Activated CD4-positive, alpha-beta memory T cell treated with anti-CD3 and anti-CD28 coated beads for 36 hours (primary cell): ENCODE measurements around the gene CHRNB1. TPM values are rescaled to one million over a fixed set of nuclear protein-coding genes. Genes with fewer than 3 reads are reported as not detected.
"Not testable (repeated sequence)": the region's sequence is repeated elsewhere in the genome, so short reads cannot be mapped to it uniquely, and the experiment has no call there.

ENCODE experiments used
- CTCF ChIA-PET: fragments of 350-600 bp; sonication (Branson Sonifier 250); formaldehyde crosslinking; loops from one replicate; lab custom pipeline; 2021; ENCODE audit warnings: antibody characterized with exemption, inconsistent platforms; lab: Charles Lee
- POLR2A ChIA-PET: fragments of 350-600 bp; sonication (Branson Sonifier 250); formaldehyde crosslinking; loops from one replicate; lab custom pipeline; 2021; ENCODE audit warnings: antibody characterized with exemption; lab: Charles Lee
- DNase-seq: peaks from one replicate; pipeline ENCODE4 v3.0.0-alpha.2; 2020
- H3K27ac Mint-ChIP-seq: one replicate; pipeline ENCODE4 v1.8.0; 2021; ENCODE audit warnings: mixed read lengths
- H3K27me3 Mint-ChIP-seq: one replicate; pipeline ENCODE4 v1.8.0; 2021; ENCODE audit warnings: mixed read lengths
- H3K36me3 Mint-ChIP-seq: one replicate; pipeline ENCODE4 v1.8.0; 2021; ENCODE audit warnings: mixed read lengths
- H3K4me1 Mint-ChIP-seq: one replicate; pipeline ENCODE4 v1.8.0; 2021; ENCODE audit warnings: low read depth, mixed read lengths
- H3K4me3 Mint-ChIP-seq: one replicate; pipeline ENCODE4 v1.8.0; 2021; ENCODE audit warnings: mild to moderate bottlenecking, mixed read lengths
- H3K9me3 Mint-ChIP-seq: one replicate; pipeline ENCODE4 v1.8.0; 2021; ENCODE audit warnings: mixed read lengths
- intact Hi-C: fragments of 100-400 bp; cut with micrococcal nuclease; formaldehyde crosslinking; loops from one replicate; pipeline ENCODE4 v1.15.1; 2023
- total RNA-seq, 2 experiments: library from RNA; stranded (reverse); gene quantifications; one replicate each; pipeline ENCODE4 v1.2.3, GENCODE V29; 2021

Gene CHRNB1
- total RNA-seq, 2 experiments from 2014 or later, result 7.7 to 8.5 TPM

GRCh38 chr17:7463372-7463846 is 18.5 kb downstream of the CHRNB1 start:
- Mint-ChIP-seq H3K27me3 (no peaks in the 10 kb centered on the region), H3K4me1 (peaks cover 2% of the 10 kb centered on the region), H3K36me3 (peaks cover 2% of the 10 kb centered on the region), H3K27ac (no peak overlapping the region), H3K4me3 (no peak overlapping the region), H3K9me3 (no peaks in the 10 kb centered on the region)
- ChIA-PET CTCF (interaction anchor here (1.7 kb wide), 1 partner anchor 26 kb away, joined by 8 read pairs; no protein-coding TSS in a partner anchor), POLR2A (no interaction called here)
- no peak for DNase-seq
- intact Hi-C loops, result no loop called here

- ChIA-PET CTCF (no interaction called here), POLR2A (no interaction called here)
- H3K27me3 Mint-ChIP-seq, result no peaks in the 10 kb centered on the region
- intact Hi-C loops, result no loop called here
- DNase-seq, result no peak
- H3K4me3 Mint-ChIP-seq, result no peak overlapping the region
- peaks cover 2% of the 10 kb centered on the region for H3K36me3 Mint-ChIP-seq
- H3K4me1 Mint-ChIP-seq, result peaks cover 2% of the 10 kb centered on the region
- H3K9me3 Mint-ChIP-seq, result no peaks in the 10 kb centered on the region
- no peak overlapping the region for H3K27ac Mint-ChIP-seq
These were observed 19.2 kb downstream of the CHRNB1 start for GRCh38 chr17:7464081-7464480.

- intact Hi-C loops, result no loop called here
- no peak overlapping the region for H3K4me3 Mint-ChIP-seq
- ChIA-PET CTCF (interaction anchor here (1.8 kb wide), 1 partner anchor 29 kb away, joined by 4 read pairs; no protein-coding TSS in a partner anchor), POLR2A (no interaction called here)
- H3K9me3 Mint-ChIP-seq, result no peaks in the 10 kb centered on the region
- peaks cover 2% of the 10 kb centered on the region for H3K36me3 Mint-ChIP-seq
- H3K27ac Mint-ChIP-seq, result peak overlapping the region; percentile 23
- H3K4me1 Mint-ChIP-seq, result peaks cover 2% of the 10 kb centered on the region
- no peak for DNase-seq
- H3K27me3 Mint-ChIP-seq, result no peaks in the 10 kb centered on the region
These were observed 20.9 kb downstream of the CHRNB1 start for GRCh38 chr17:7465597-7466275.

GRCh38 chr17:7466318-7466638 is 21.4 kb downstream of the CHRNB1 start:
- ChIA-PET POLR2A (interaction anchor here (1.3 kb wide), 1 partner anchor 19 kb away, joined by 3 read pairs; no protein-coding TSS in a partner anchor), CTCF (interaction anchor here (1.8 kb wide), 1 partner anchor 29 kb away, joined by 4 read pairs; no protein-coding TSS in a partner anchor)
- H3K4me3 Mint-ChIP-seq, result no peak overlapping the region
- H3K9me3 Mint-ChIP-seq, result no peaks in the 10 kb centered on the region
- no peak overlapping the region for H3K27ac Mint-ChIP-seq
- no peaks in the 10 kb centered on the region for H3K27me3 Mint-ChIP-seq
- H3K4me1 Mint-ChIP-seq, result peaks cover 4% of the 10 kb centered on the region
- no peak for DNase-seq
- peaks cover 2% of the 10 kb centered on the region for H3K36me3 Mint-ChIP-seq
- intact Hi-C loops, result no loop called here

DNA sequence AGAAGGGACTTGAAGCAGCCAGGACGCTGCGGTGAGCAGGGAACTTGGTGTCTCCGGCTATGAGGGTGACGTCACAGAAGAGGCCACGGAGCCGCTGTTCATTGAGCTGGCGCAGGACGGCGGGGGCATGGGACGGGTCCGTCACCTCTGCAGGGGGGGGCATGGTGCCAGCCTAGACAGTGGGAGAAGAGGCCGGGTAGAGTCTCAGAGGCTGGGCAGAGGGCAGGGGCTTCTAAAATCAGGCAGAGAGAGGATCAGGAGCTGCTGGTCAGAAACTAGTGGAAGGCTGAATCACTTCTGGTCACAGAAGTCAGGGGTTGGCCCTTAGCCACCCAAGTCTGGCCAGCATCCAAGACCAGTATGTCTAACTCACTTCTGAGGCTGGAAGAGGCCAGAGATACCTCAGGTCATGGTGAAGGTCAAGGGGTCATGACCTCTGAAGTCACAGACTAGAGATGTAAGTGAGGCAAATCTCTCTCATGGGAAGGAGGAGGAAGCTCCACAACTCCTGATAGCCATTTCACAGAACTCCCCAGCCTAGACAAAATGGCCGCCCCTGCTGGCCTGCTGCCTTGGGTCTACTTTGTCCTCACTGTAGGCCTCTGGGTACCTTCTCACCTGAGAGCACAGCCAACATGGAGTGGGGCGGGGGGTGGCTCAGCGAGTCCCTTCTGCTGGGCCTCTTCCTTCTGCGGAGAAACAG is 21.9 kb downstream of the CHRNB1 start:
- no peak overlapping the region for H3K27ac Mint-ChIP-seq
- H3K4me3 Mint-ChIP-seq, result no peak overlapping the region
- intact Hi-C loops, result no loop called here
- ChIA-PET CTCF (interaction anchor here (1.8 kb wide), 1 partner anchor 30 kb away, joined by 4 read pairs; no protein-coding TSS in a partner anchor), POLR2A (interaction anchor here (1.3 kb wide), 1 partner anchor 19 kb away, joined by 3 read pairs; no protein-coding TSS in a partner anchor)
- peaks cover 7% of the 10 kb centered on the region for H3K4me1 Mint-ChIP-seq
- H3K9me3 Mint-ChIP-seq, result no peaks in the 10 kb centered on the region
- peaks cover 2% of the 10 kb centered on the region for H3K36me3 Mint-ChIP-seq
- no peak for DNase-seq
- no peaks in the 10 kb centered on the region for H3K27me3 Mint-ChIP-seq

DNA sequence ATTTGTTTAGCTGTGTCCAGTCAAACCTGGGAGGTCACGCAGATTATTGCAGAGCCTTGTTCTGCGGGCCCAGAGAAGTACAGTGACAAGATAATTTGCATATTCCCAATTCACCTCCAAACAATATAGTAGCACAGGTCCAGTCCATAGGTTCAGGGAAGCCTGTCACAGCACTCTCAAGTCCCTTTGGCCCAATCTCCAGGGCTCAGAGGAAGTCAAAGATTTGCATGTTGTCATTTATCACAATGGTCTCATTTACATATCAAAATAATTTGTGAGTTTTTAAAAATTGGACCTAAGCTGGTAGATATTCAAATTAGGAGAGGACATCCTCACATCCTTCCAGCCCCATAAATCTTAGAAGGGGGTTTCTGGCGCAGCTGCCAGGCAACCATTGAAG is 22.6 kb downstream of the CHRNB1 start:
- Mint-ChIP-seq H3K36me3 (peaks cover 2% of the 10 kb centered on the region), H3K4me1 (peaks cover 10% of the 10 kb centered on the region), H3K27me3 (no peaks in the 10 kb centered on the region), H3K27ac (no peak overlapping the region), H3K9me3 (no peaks in the 10 kb centered on the region), H3K4me3 (no peak overlapping the region)
- intact Hi-C loops, result no loop called here
- ChIA-PET CTCF (no interaction called here), POLR2A (interaction anchor here (1.3 kb wide), 1 partner anchor 18 kb away, joined by 3 read pairs; no protein-coding TSS in a partner anchor)
- DNase-seq, result no peak

DNA sequence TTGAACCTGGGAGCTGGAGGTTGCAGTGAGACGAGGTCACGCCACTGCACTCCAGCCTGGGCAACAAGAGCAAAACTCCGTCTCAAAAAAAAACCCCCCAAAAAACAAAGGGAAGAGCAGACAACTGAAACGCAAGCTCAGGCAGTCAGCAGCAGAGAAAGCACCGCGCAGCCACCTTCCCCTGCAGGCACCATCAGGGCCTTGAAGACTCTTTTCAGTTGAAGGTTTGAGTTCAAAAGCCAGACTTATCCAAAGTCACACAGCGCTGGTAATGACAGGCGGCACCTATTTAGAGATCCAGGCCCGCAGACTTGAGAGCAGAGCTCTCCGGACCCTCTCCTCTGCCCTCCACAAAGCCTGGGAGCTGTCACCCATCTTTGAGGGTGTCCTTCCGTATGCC is 23.4 kb downstream of the CHRNB1 start:
- Mint-ChIP-seq H3K4me3 (no peak overlapping the region), H3K27me3 (no peaks in the 10 kb centered on the region), H3K36me3 (peaks cover 2% of the 10 kb centered on the region), H3K9me3 (no peaks in the 10 kb centered on the region), H3K4me1 (peaks cover 10% of the 10 kb centered on the region), H3K27ac (no peak overlapping the region)
- no peak for DNase-seq
- ChIA-PET CTCF (interaction anchor here (1.3 kb wide), 1 partner anchor 31 kb away, joined by 6 read pairs; no protein-coding TSS in a partner anchor), POLR2A (no interaction called here)
- intact Hi-C loops, result no loop called here

DNA sequence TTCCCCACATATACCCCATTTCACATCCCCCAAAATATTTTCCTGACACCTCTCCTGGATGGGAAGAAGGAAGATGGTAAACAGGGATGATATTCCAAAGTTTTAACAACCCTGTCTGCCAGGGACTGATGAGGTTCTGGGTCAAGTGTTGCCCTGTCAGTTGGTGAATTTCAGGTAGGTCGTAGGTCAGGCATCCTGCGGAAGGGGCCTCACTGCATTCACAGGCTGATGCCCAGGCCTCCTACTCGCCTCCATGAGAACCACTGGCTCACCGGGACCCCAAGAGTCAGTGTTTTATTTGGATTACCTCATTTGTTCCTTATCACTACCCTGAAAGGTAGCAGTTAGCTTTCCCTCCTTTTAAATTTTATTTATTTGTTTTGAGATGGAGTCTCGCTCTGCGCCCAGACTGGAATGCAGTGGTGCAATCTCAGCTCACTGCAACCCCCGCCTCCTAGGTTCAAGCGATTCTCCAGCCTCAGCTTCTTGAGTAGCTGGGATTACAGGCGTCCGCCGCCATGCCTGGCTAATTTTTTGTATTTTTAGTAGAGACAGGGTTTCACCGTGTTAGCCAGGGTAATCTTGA is 24.0 kb downstream of the CHRNB1 start:
- no peaks in the 10 kb centered on the region for H3K27me3 Mint-ChIP-seq
- no peak for DNase-seq
- CTCF ChIA-PET, result interaction anchor here (1.3 kb wide), 1 partner anchor 32 kb away, joined by 6 read pairs; no protein-coding TSS in a partner anchor
- H3K27ac Mint-ChIP-seq, result no peak overlapping the region
- H3K4me3 Mint-ChIP-seq, result no peak overlapping the region
- H3K36me3 Mint-ChIP-seq, result peaks cover 2% of the 10 kb centered on the region
- peaks cover 13% of the 10 kb centered on the region for H3K4me1 Mint-ChIP-seq
- intact Hi-C loops, result no loop called here
- POLR2A ChIA-PET, result no interaction called here
- H3K9me3 Mint-ChIP-seq, result no peaks in the 10 kb centered on the region

GRCh38 chr17:7469843-7470242 is 25.0 kb downstream of the CHRNB1 start:
- H3K27ac Mint-ChIP-seq, H3K36me3 Mint-ChIP-seq, H3K27me3 Mint-ChIP-seq, POLR2A ChIA-PET, DNase-seq, intact Hi-C loops, H3K9me3 Mint-ChIP-seq, H3K4me3 Mint-ChIP-seq: not testable (repeated sequence)
- H3K4me1 Mint-ChIP-seq, result peaks cover 13% of the 10 kb centered on the region
- CTCF ChIA-PET, result interaction anchor here (1.7 kb wide), 1 partner anchor 33 kb away, joined by 8 read pairs; no protein-coding TSS in a partner anchor

DNA sequence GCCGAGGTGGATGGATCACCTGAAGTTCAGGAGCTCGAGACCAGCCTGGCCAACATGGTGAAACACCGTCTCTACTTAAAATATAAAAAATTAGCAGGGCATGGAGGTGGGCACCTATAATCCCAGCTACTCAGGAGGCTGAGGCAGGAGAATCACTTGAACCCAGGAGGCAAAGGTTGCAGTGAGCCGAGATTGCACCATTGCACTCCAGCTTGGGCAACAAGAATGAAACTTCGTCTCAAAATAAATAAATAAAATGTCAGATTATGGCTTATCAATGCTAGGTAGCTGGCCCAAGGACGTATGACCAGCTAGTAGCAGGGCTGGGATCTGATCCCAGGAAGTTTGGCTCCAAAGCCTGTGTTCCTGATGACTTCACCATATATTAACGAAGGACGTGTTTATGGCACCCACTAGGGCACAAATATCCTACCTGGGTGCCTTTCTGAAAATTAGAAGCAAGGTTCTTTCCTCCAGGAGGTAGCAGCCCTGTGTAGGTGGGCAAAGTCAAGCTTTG is 25.7 kb downstream of the CHRNB1 start:
- DNase-seq, H3K9me3 Mint-ChIP-seq, H3K36me3 Mint-ChIP-seq, H3K4me3 Mint-ChIP-seq, intact Hi-C loops, H3K27ac Mint-ChIP-seq, H3K27me3 Mint-ChIP-seq: not testable (repeated sequence)
- POLR2A ChIA-PET, result interaction anchor here (0.7 kb wide), 1 partner anchor 15 kb away, joined by 3 read pairs; no protein-coding TSS in a partner anchor
- peaks cover 13% of the 10 kb centered on the region for H3K4me1 Mint-ChIP-seq
- CTCF ChIA-PET, result interaction anchor here (1.4 to 1.7 kb wide), 2 partner anchors 34 to 90 kb away, joined by 4 to 8 read pairs; no protein-coding TSS in a partner anchor

DNA sequence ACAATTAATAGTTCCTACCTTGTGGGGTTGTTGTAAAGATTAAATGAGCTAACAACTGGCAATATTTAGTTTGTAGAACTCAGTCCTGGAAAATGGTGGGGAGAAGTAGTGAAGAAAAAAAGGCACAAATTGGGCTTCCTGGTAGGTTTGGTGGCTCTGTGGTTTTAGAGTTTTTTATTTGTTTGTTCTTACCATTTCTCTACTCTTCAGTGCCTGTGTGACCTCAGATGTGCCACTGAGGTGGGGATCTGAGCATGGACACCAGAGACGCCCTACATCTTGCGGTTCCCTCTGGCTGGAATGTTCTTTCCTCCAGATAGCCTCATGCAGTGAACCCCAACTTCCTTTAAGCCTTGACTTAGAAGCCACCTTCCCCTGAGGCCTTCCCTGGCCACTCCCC is 26.9 kb downstream of the CHRNB1 start:
- intact Hi-C loops, result no loop called here
- no peaks in the 10 kb centered on the region for H3K27me3 Mint-ChIP-seq
- ChIA-PET POLR2A (no interaction called here), CTCF (interaction anchor here (1.4 kb wide), 1 partner anchor 89 kb away, joined by 4 read pairs; no protein-coding TSS in a partner anchor)
- no peak overlapping the region for H3K4me3 Mint-ChIP-seq
- no peaks in the 10 kb centered on the region for H3K9me3 Mint-ChIP-seq
- DNase-seq, result no peak
- peaks cover 25% of the 10 kb centered on the region for H3K4me1 Mint-ChIP-seq
- no peaks in the 10 kb centered on the region for H3K36me3 Mint-ChIP-seq
- H3K27ac Mint-ChIP-seq, result peak overlapping the region; percentile 20
